ENCODE measurements around the gene GRIA3.

- no peak for TF ChIP-seq POLR2A (IDR thresholded peaks at IDR 0.05)
- TF ChIP-seq CTCF (IDR thresholded peaks at IDR 0.05), result no peak
Observed at GRCh38 chrX:123260920-123261418, 76.9 kb downstream of the GRIA3 start.
